Endometrial microvascular endothelial cells (primary cell): ENCODE results near the gene AGPS. TPM values are rescaled to one million over a fixed set of nuclear protein-coding genes. Genes with fewer than 3 reads are reported as not detected.
"Not testable (repeated sequence)": the region's sequence is repeated elsewhere in the genome, so short reads cannot be mapped to it uniquely, and the experiment has no call there.

Source experiments
- in situ Hi-C: cut with HindIII; loops from 2 replicates; pipeline ENCODE4 v1.10.0; 2017; ENCODE audit warnings: low sequenced_read_pairs, low pct_unique_long_range_greater_than_20kb; ENCODE audit errors: inconsistent ontology term
- total RNA-seq: library from RNA; depleted of rRNA; stranded (reverse); fragments of >200 nt; gene quantifications from one replicate; pipeline ENCODE4 v1.2.3, GENCODE V29; 2015; ENCODE audit errors: inconsistent ontology term

The AGPS gene
- total RNA-seq, 1 donor from 2014 or later, result 67.5 TPM

DNA sequence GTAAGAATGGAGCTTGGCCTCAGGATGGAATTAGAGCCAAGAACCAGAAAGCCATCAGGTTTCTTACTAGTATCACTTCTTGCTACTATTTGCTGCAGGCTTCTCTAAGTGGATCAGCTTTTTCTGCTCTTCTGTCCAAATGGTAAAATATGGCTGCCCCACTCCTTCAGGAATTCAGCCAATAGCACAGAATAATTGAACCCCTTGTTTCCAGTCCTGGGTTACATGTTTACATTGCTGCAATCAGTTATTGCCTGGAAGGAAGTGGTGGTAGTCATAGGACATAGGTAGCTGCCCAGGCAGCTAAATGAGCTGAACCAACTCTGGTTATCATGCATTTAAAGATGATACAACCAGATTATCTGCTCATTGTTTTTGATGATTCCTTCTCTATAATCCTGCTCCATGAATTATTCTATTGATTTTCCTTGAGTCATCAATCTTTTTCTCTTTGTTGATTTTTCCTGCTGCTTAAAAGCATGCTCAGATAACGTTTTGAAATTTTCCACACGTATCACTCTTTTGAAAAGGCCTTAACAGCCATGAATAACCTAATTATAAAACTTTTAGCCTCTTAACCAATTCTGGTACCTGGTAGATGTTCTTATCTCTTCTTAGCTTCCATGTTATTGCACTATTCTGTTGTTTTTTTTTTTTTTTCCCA lies 12.6 kb downstream of the AGPS start:
- in situ Hi-C loops, result no loop called here

DNA sequence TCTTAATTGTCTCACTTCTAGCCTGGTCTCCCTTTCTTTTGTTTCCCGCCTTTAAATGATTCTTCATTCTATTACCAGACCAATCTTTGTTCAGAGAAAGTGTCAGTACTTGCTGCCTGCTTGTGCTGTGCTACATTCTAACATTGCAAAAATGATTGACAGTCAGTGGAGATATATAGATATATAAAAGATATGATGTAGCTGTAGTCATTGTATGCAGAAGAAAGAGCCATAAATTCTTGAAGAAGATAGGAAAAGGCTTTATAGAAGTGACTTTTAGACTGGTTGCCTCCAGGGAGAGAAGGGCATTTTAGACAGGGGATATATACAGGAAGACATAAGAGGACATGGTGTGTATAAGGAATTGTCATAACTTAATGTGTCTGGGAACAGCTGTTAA lies 13.6 kb downstream of the AGPS start:
- in situ Hi-C loops, result no loop called here

DNA sequence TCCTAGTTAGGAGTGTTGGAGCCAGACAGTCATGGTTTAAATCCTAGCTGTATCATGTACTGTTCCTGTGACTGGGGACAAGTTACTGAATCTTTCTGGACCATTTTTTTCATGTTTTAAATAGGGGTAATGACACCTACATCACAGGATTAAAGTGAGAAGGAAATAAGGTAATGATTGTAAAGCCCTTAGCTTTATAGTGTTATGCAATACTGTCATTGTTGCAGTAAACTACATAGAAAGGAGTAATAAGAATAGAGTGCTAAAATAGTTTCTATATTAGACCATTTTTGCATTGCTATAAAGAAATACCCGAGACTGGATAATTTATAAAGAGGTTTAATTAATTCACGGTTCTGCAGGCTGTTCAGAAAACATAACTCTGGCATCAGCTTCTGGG lies 14.5 kb downstream of the AGPS start:
- in situ Hi-C loops, result no loop called here

DNA sequence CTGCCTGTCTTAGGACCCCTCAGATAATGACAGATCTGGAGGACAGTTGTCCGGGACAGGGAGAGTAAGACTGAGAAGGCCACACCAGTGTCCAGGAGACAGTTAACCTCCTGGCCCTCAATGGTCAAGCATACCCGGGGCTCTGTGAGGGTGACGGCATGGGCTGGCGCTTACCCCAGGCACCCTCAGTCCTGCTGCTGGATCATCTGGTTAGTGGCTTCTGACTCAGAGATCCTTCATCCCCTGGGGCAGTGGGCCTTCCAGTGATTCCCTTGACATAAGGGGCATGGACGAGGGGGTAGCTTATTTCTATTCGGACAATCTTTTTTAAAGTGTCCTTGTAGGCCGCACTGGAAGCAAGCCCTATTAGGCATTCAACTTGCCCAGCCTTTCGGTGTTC lies 18.1 kb downstream of the AGPS start:
- in situ Hi-C loops, result not testable (repeated sequence)

DNA sequence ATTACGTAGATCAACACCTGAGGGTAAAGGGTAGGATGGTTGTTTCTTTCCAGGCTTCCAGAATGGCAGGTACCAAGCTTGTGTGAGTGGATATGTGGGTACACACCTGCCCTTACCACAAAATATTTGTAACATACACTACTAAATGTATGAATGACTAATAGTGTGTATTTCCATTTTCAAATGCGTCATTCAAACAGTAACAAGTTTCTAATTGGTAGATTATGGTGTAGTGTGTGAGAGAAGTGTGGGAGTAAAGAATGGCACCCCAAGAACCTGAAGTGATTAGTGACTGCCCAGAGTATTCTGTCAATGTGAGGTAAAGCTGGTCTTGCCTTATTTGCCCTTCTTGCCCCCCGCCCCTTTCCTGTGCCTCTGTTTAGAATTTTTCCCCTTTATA lies 21.1 kb downstream of the AGPS start:
- in situ Hi-C loops, result no loop called here

DNA sequence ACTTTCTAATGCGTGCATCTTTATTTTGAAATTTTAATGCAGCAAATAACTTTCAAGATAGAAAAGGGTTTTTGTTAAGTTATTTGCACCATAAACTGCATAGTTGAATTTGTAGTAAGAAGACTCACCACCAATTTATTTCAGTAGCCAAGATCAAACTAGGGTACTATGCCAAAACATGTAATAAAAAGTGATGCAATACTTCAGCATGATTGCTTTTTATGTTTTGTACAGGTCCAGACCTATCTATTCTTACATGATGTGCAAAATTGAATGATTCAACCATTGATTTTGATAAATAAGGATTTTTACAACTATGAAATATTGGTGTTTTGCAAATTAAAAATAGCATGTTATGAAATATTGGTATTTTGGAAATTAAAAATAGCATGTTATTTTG lies 26.7 kb downstream of the AGPS start:
- in situ Hi-C loops, result no loop called here

DNA sequence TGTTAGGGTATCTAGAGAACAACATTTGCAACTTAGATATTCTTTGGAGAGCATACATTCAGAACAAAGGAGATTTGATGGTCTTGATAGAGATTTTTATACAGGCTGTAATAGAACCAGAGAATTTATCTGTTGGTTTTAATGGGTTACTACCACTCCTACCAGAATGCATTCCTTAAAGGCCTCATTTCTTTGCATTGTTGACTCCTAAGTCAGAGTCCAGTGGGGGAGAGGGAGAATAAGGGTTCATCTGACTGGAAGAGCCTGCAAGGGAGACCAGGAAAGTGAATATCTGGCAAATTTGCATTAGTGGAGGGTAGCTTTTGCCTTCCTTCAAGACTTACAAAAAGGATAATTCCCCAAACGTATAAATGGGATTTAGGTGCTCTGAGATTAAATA lies 29.7 kb downstream of the AGPS start:
- in situ Hi-C loops, result no loop called here

DNA sequence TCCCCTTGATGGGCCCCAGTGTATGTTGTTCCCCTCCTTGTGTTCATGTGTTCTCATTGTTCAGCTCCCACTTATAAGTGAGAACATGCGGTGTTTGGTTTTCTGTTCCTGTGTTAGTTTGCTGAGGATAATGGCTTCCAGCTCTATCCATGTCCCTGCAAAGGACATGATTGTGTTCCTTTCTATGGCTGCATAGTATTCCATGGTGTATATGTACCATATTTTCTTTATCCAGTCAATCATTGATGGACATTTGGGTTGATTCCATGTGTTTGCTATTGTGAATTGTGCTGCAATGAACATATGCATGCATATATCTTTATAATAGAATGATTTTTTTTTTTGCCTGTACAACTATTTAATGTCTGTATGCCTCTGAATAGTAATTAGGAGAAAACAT lies 31.5 kb downstream of the AGPS start:
- in situ Hi-C loops, result not testable (repeated sequence)

DNA sequence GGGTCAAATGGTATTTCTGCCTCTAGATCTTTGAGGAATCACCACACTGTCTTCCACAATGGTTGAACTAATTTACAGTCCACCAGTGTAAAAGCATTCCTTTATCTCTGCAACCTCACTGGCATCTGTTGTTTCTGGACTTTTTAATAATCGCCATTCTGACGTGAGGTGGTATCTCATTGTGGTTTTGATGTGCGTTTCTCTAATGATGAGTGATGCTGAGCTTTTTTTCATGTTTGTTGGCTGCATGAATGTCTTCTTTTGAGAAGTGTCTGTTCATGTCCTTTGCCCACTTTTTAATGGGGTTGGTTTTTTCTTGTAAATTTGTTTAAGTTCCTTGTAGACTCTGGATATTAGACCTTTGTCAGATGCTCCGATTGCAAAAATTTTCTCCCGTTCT lies 32.0 kb downstream of the AGPS start:
- in situ Hi-C loops, result not testable (repeated sequence)

DNA sequence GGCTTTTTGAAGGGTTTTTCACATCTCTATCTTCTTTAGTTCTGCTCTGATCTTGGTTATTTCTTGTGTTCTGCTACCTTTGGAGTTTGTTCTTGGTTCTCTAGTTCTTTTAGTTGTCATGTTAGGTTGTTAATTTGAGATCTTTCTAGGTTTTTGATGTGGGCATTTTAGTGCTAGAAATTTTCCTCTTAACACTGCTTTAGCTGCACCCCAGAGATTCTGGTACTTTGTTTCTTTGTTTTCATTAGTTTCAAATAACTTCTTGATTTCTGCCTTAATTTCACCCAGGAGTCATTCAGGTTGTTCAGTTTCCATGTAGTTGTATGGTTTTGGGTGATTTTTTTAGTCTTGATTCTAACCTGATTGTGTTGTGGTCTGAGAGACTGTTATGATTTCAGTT lies 34.7 kb downstream of the AGPS start:
- in situ Hi-C loops, result no loop called here

DNA sequence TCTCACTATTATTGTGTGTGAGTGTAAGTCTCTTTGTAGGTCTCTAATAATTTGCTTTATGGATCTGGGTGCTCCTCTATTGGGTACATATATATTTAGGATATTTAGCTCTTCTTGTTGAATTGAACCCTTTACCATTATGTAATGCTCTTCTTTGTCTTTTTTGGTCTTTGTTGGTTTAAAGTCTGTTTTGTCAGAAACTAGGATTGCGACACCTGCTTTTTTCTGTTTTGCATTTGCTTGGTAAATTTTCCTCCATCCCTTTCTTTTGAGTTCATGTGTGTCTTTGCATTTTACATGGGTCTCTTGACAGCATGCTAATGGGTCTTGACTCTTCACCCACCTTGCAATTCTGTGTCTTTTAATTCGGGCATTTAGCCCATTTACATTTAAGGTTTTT lies 35.4 kb downstream of the AGPS start:
- in situ Hi-C loops, result not testable (repeated sequence)

DNA sequence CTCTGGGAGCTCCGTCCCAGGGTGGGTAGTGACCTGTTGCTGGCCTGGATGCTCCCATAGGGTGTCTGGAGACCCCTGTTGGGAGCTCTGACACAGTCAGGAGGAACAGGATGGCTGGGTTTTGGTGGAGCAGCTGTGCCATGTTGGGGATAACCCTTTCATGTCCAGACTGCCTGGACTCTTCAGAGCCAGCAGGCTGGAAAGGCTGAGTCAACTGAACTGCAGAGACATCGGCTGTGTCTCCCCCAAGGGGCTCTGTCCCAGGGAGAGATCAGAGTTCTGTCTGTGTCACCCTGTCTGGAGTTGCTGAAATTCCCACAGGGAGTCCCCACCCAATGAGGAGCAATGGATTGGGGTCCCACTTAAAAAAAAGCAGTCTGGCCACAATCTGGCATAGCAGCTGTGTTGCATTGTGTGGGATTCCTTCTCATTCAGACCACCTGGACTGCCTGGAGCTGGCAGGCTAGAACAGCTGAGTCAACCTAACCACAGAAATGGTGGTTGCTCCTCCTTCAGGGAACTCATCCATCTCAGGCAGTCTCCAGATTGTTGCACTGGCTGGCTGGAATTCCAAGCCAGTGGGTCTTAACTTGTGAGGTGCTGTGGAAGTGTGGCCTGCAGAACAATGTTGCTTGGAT lies 37.2 kb downstream of the AGPS start:
- in situ Hi-C loops, result no loop called here

DNA sequence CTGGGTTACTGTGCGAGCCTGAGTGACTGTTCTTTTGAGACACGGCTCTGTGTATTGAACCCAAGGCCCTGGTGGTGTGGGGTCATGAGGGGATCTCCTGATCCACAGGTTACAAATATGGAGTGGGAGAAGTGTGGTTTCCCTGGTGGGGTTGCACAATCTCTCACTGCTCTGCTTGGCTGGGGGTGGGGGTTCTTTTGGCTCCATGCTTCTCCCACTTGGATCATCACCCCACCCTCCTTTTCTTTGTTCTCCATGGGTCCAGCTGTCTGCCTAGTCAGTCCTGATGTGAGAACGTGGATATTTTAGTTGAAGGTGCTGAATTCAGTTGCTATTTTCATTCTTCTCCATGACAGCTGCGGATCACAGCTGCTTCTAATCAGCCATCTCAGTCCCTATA lies 37.8 kb downstream of the AGPS start:
- in situ Hi-C loops, result no loop called here

DNA sequence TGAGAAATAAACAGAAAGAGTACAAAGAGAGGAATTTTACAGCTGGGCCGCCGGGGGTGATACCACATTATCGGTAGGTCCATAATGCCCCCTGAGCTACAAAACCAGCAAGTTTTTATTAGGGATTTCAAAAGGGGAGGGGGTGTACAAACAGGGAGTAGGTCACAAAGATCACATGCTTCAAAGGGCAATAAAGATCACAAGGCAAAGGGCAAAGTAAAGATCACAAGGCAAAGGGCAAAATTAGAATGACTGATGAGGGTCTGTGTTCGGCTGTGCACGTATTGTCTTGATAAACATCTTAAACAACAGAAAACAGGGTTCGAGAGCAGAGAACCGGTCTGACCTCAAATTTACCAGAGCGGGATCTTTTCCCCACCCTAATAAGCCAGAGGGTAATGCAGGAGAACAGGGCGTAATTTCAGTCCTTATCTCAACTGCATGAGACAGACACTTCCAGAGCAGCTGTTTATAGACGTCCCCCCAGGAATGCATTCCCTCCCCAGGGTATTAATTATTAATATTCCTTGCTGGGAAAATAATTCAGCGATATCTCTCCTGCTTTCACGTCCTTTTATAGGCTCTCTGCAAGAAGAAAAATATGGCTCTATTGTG lies 38.6 kb downstream of the AGPS start:
- in situ Hi-C loops, result not testable (repeated sequence)

DNA sequence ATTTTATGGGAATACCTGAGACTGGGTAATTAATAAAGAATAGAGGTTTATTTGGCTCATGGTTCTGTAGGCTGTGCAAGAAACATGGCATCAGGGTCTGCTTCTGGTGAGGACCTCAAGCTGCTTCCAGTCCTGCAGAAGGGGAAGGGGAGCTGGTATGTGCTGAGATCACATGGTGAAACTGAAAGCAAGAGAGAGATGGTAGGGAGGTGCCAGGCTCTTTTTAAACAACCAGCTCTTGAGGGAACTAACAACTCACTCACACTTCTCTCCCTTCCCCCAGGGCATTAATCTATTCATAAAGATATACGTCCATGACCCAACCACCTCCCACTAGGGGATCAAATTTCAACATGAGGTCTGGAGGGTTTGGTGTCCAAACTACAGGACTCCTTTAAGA lies 40.1 kb downstream of the AGPS start:
- in situ Hi-C loops, result no loop called here

DNA sequence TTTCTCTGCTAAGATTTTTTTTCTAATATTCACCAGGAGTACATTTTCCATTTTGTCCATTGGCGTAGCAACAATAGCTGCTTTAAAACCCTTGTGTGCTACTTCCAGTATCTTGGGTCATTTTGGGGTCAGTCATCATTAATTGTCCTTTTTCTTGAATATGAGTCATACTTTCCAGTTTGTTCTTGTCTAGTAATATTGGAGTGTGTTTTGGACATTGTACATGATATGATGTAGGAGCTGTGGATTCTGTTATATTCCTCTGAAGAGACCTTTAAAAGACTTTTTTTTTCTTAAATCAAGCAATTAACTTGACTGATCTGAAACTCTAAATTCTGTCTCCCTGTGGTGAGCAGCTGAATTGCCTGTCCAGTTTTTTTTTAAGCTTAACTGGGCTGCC lies 40.8 kb downstream of the AGPS start:
- in situ Hi-C loops, result no loop called here

DNA sequence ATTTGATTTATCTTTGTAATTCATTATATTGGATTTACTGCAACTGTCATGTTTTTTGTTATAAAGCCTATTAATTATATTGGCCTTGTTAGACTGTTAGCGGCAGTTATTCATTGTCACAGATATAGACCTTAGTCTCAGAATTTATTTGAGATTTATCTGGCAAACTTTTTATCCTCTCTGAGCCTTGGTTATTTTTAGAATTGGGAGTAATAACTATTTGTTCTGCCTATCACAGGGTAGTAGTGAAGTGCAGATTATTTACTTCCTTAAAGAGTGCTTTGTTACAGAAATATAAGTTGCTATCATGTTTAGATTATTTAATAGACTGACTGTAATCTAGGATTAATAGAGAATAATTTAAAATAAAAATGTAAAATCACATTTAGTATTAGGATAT lies 41.9 kb downstream of the AGPS start:
- in situ Hi-C loops, result no loop called here

DNA sequence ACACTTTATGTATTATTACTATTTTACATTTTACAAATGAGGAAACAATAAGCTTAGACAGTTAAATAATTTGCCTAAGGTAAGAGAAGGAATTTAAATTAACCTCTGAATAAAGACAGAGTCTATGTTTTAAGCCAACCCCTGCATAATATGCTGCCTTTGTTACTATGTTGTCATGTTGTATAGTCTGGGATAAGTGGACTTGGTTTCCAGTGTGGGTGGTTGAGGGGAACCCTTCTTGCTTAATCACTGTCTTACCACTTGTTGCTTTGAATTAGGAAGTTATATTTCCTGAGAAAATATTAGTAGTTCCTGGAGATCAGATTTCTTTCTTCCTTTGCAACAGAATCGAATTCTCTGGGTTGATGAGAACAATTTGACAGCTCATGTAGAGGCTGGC lies 52.6 kb downstream of the AGPS start:
- in situ Hi-C loops, result no loop called here

DNA sequence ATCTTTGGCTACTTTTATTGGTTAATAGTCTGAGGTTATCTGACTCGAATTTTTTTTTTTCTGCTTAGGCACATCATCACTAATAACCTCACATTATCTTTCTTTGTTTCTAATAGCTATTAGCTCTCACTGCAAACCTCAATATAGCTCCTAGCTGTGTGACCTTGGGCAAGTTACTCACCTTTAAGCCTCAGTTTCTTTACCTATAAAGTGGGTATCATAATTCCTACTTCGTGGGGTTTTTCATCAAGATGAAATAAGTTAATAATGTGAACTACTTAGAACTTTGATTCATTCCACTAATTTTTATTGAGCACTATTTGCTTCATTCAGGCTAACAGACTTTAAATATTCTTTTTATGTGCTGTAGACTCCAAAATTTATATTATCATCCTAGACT lies 55.5 kb downstream of the AGPS start:
- in situ Hi-C loops, result no loop called here

DNA sequence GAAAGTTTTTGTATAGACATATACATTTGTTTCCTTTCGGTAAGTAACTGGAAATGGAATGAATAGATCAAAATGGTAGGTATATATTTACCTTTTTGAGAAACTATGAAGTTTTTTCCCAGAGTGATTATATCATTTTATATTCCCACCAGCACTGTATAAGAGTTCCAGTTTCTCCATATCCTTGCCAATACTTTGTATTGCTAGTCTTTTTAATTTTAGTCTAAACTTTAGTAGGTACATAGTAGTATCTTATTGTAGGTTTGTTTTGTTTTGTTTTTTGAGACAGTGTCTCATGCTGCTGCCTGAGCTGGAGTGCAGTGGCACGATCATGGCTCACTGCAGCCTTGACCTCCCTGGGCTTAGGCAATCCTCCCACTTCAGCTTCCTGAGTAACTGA lies 56.6 kb downstream of the AGPS start:
- in situ Hi-C loops, result no loop called here

DNA sequence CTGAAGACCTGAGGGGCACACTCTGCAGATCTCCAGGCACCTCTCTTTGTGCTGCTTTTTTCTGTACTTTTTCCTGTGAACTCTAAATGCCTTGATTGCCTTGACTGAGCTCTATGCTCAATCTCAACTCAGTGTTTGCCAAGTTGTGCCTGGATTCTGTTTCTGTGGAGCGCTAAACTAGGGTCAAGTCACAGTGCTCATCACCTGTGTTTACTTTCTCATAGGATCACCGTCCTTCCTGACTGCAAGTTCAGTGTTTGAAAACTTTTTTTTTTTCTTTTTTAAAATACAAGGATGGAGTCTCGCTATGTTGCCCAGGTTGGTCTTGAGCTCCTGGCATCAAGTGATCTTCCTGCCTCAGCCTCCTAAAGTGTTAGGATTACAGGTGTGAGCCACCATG lies 62.6 kb downstream of the AGPS start:
- in situ Hi-C loops, result no loop called here
